ENCODE data around the gene SHC3. TPM values are rescaled to one million over a fixed set of nuclear protein-coding genes. Genes with fewer than 3 reads are reported as not detected.

SHC3 gene
- total and polyA plus RNA-seq, 9 of the 15 experiments (the other 6 are each of a cell fraction or from before 2014, with no cell fraction given): not detected

DNA sequence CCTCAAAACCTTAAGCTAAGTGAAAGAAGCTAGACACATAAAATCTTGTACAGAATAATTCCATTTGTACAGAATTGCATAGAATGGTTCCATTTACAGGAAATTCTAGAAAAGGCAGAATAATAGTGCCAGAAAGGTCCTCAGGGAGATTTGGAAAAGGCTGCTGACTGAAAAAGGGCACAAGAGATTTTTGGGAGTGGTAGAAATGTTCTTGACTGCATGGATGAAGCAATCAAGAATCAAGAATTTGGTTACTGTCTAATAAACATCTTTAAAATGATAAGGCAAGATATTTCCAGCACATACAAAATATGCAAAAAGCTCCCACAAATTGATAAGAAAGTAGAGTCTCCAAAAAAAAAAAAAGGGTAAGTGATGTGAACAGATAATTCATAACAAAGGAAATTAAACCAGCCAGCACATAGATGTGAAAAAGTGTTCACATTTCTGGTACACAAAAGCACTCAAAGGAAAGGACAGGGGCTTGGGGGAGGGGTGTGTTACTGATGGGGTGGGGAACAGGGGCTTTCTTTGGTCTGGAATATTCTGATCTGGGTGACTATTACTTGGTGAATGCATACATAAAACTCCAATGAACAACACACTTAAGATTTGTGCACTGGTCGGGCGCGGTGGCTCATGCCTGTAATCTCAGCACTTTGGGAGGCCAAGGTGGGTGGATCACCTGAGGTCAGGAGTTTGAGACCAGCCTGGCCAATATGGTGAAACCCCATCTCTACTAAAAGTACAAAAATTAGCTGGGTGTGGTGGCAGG, 85.2 kb downstream of the SHC3 start:
- Histone ChIP-seq H3K4me3 (no peak overlapping the region), H3K9me3 (replicated peaks; ENCODE audit: control insufficient read depth, insufficient read depth, low read depth, low read length) (no peaks in the 10 kb centered on the region), H2AFZ (ENCODE audit: low read depth, low read length) (no peak overlapping the region), H3K9me1 (ENCODE audit: control insufficient read depth, insufficient read depth, low read length) (no peaks in the 10 kb centered on the region), H3K4me1 (replicated peaks in 1 of 2; ENCODE audit: control insufficient read depth in 2 of 2, insufficient read depth in 2 of 2, low read length in 2 of 2) (no peaks in the 10 kb centered on the region), H3K27me3 (ENCODE audit: control insufficient read depth in 2 of 2, insufficient read depth in 2 of 2, low read length in 2 of 2) (peaks cover 0 to 6% of the 10 kb centered on the region in 2 experiments; a peak in 2 of 5 replicates), H4K20me1 (replicated peaks; ENCODE audit: control insufficient read depth, insufficient read depth, low read length) (no peaks in the 10 kb centered on the region), H3K79me2 (ENCODE audit: control insufficient read depth, insufficient read depth, low read length) (no peaks in the 10 kb centered on the region), H3K4me2 (ENCODE audit: insufficient read depth, low read length) (no peak overlapping the region), H3K9ac (ENCODE audit: insufficient read depth in 1 of 2, low read depth in 2 of 2, low read length in 2 of 2) (no peak overlapping the region), H3K36me3 (ENCODE audit: control insufficient read depth, insufficient read depth, low read length) (no peaks in the 10 kb centered on the region), H3K27ac (ENCODE audit: extremely low read depth, low read depth, low read length) (no peak overlapping the region)
- DNase-seq (ENCODE audit: extremely low read depth in 1 of 4, low spot score in 3 of 4) (no peak), FAIRE-seq (no peak), ATAC-seq (no peak)
- in situ Hi-C loops (cut with MboI) (no loop called here), intact Hi-C loops (cut with micrococcal nuclease) (no loop called here)
- BruUV-seq (replicated peaks): no TSS peak
- CTCF ChIA-PET (ENCODE audit: low intra/inter-chr PET ratio): no interaction called here
- POLR2A ChIA-PET: no interaction called here
- TF ChIP-seq, protein P1, sequence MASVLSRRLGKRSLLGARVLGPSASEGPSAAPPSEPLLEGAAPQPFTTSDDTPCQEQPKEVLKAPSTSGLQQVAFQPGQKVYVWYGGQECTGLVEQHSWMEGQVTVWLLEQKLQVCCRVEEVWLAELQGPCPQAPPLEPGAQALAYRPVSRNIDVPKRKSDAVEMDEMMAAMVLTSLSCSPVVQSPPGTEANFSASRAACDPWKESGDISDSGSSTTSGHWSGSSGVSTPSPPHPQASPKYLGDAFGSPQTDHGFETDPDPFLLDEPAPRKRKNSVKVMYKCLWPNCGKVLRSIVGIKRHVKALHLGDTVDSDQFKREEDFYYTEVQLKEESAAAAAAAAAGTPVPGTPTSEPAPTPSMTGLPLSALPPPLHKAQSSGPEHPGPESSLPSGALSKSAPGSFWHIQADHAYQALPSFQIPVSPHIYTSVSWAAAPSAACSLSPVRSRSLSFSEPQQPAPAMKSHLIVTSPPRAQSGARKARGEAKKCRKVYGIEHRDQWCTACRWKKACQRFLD (CRISPR knock-in tag; IDR thresholded peaks at IDR 0.05): no peak
- TF ChIP-seq, protein P2, sequence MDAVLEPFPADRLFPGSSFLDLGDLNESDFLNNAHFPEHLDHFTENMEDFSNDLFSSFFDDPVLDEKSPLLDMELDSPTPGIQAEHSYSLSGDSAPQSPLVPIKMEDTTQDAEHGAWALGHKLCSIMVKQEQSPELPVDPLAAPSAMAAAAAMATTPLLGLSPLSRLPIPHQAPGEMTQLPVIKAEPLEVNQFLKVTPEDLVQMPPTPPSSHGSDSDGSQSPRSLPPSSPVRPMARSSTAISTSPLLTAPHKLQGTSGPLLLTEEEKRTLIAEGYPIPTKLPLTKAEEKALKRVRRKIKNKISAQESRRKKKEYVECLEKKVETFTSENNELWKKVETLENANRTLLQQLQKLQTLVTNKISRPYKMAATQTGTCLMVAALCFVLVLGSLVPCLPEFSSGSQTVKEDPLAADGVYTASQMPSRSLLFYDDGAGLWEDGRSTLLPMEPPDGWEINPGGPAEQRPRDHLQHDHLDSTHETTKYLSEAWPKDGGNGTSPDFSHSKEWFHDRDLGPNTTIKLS (IDR thresholded peaks at IDR 0.05; ENCODE audit: borderline replicate concordance, low read depth): no peak
- TF ChIP-seq PURB (CRISPR knock-in tag; IDR thresholded peaks at IDR 0.05; ENCODE audit: low read depth): no peak
- TF ChIP-seq MCM7 (IDR thresholded peaks at IDR 0.05): no peak
- 0% methylated on average over 1 of the region's 3 CpGs for WGBS (ENCODE audit: insufficient coverage, low coverage, missing lambda C conversion rate)
